GM12878 (cell line): Measurements from ENCODE around the gene SETD1A.

Experiments used
- SUPT20H ChIP-seq: IDR thresholded peaks from 2 replicates; pipeline ENCODE4 v1.6.1; 2011; ENCODE audit warnings: low read depth, mild to moderate bottlenecking, low read length, moderate library complexity, borderline replicate concordance; ENCODE audit not compliant: control insufficient read depth
- TF ChIP-seq, protein P1 (sequence below): fragments of 450-650 bp; formaldehyde crosslinking; IDR thresholded peaks from 2 replicates; pipeline ENCODE4 v1.4.0; 2020; ENCODE audit warnings: mild to moderate bottlenecking, moderate library complexity

DNA sequence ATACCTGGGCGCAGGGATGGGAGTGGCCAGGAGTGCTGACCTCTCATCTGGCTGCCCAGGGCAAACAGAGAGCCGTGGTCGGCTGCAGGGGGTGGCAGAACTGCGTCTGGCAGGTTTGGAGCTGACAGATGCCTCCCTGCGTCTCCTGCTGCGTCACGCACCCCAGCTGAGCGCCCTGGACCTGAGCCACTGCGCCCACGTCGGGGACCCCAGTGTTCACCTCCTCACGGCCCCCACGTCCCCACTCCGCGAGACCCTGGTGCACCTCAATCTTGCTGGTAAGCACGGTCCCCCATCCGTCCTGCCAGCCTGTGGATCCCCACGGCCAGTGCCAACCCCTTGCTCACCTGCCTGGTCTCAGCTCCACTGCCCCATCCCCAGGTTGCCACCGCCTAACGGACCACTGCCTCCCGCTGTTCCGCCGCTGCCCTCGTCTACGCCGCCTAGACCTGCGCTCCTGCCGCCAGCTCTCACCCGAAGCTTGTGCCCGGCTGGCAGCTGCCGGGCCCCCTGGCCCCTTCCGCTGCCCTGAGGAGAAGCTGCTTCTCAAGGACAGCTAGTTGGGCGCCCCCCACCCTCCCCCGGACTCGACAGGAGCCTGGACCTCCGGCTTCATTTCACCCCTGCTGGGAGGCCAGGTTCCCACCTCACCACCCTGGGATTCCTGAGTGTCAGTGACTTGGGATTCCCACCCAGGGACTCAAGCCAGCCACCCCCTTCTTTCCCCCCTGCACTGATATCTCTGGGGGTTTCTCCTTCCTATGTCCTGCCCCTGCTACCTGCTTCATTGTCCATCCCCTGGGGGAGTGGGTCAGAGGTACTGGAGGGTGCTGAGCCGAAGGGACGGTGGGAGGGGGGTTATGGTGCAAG is 10.6 kb upstream of the SETD1A start:
- TF ChIP-seq, protein P1, sequence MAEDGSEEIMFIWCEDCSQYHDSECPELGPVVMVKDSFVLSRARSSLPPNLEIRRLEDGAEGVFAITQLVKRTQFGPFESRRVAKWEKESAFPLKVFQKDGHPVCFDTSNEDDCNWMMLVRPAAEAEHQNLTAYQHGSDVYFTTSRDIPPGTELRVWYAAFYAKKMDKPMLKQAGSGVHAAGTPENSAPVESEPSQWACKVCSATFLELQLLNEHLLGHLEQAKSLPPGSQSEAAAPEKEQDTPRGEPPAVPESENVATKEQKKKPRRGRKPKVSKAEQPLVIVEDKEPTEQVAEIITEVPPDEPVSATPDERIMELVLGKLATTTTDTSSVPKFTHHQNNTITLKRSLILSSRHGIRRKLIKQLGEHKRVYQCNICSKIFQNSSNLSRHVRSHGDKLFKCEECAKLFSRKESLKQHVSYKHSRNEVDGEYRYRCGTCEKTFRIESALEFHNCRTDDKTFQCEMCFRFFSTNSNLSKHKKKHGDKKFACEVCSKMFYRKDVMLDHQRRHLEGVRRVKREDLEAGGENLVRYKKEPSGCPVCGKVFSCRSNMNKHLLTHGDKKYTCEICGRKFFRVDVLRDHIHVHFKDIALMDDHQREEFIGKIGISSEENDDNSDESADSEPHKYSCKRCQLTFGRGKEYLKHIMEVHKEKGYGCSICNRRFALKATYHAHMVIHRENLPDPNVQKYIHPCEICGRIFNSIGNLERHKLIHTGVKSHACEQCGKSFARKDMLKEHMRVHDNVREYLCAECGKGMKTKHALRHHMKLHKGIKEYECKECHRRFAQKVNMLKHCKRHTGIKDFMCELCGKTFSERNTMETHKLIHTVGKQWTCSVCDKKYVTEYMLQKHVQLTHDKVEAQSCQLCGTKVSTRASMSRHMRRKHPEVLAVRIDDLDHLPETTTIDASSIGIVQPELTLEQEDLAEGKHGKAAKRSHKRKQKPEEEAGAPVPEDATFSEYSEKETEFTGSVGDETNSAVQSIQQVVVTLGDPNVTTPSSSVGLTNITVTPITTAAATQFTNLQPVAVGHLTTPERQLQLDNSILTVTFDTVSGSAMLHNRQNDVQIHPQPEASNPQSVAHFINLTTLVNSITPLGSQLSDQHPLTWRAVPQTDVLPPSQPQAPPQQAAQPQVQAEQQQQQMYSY = no peak
- no peak for TF ChIP-seq SUPT20H
